Measurements from ENCODE around the gene HPCAL1. TPM values are rescaled to one million over a fixed set of nuclear protein-coding genes. Genes with fewer than 3 reads are reported as not detected.

Gene HPCAL1
- total and polyA plus RNA-seq, 8 donors = 14.0 to 571 (median 85.4) TPM

DNA sequence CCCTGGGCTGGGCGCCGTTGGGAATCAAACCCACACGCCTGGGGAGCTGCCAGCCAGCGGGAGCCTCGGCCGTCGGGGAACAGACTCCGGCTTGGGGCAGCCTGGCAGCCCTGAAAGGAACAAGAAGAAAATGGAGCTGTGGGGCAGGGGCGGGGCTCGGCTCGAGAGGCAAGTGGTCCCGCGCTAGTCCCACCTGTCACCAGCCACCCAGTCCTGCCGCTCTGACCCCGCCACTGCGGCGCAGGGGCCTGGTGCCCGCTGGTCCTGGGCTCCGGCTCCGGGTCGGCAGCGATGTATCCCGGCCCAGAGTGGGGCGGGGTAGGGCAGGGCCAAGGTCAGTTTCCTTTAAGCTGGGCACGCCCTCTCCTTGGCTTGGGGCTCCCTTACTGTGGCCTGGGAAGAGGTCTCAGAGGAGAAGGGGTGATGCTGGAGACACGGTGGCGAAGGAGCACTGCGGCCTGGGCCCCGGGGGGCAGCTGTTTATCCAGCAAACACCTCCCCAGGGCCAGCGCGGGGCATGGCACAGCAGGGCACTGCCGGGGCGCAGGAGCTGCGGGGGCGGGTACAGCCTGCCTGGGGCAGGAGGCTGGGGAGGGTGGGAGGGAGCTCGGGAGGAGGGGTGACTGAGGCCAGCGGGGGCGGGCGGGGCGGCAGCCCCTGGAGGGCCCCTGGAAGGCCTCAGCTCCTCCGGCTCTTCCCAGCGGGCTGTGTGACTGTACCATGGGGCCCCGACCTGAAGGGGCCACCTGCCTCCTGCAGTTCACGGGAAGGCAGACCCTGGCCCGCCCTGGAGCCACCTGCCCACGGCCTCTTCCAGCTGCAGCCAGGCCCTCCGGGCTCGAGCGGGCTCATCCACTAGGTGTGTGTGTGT is 129.8 kb downstream of the HPCAL1 start:
- intact Hi-C loops (cut with DNase I; ENCODE audit: low total_unique reads) = loop anchor here (5.0 kb wide), 2 partner anchors 310 to 360 kb away; partner anchors contain the start of gene RRM2
- 19 to 34% (median 21%) methylated on average over 21 to 49 of the region's 49 CpGs for WGBS, 5 donors
- Histone ChIP-seq H3K36me3 (peaks cover 0 to 9% (median 8%) of the 10 kb centered on the region in 4 donors), H3K27me3 (peaks cover 0 to 14% (median 0%) of the 10 kb centered on the region in 3 donors), H3K4me3 (peak overlapping the region; percentile 4 to 58 (median 34)), H3K27ac (peak overlapping the region in 4 of 5 donors; percentile 3 to 38 (median 31)), H3K4me1 (peaks cover 14 to 36% (median 22%) of the 10 kb centered on the region in 4 donors), H3K9me3 (no peaks in the 10 kb centered on the region)
- DNase-seq = peak; percentile 64 to 81
- TF ChIP-seq POLR2A (IDR thresholded peaks at IDR 0.05) = no peak
- no peak for TF ChIP-seq EP300 (IDR thresholded peaks at IDR 0.05)
- TF ChIP-seq, protein P1, sequence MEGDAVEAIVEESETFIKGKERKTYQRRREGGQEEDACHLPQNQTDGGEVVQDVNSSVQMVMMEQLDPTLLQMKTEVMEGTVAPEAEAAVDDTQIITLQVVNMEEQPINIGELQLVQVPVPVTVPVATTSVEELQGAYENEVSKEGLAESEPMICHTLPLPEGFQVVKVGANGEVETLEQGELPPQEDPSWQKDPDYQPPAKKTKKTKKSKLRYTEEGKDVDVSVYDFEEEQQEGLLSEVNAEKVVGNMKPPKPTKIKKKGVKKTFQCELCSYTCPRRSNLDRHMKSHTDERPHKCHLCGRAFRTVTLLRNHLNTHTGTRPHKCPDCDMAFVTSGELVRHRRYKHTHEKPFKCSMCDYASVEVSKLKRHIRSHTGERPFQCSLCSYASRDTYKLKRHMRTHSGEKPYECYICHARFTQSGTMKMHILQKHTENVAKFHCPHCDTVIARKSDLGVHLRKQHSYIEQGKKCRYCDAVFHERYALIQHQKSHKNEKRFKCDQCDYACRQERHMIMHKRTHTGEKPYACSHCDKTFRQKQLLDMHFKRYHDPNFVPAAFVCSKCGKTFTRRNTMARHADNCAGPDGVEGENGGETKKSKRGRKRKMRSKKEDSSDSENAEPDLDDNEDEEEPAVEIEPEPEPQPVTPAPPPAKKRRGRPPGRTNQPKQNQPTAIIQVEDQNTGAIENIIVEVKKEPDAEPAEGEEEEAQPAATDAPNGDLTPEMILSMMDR (IDR thresholded peaks at IDR 0.05) = no peak
- TF ChIP-seq POLR2AphosphoS5 (IDR thresholded peaks at IDR 0.05) = no peak

DNA sequence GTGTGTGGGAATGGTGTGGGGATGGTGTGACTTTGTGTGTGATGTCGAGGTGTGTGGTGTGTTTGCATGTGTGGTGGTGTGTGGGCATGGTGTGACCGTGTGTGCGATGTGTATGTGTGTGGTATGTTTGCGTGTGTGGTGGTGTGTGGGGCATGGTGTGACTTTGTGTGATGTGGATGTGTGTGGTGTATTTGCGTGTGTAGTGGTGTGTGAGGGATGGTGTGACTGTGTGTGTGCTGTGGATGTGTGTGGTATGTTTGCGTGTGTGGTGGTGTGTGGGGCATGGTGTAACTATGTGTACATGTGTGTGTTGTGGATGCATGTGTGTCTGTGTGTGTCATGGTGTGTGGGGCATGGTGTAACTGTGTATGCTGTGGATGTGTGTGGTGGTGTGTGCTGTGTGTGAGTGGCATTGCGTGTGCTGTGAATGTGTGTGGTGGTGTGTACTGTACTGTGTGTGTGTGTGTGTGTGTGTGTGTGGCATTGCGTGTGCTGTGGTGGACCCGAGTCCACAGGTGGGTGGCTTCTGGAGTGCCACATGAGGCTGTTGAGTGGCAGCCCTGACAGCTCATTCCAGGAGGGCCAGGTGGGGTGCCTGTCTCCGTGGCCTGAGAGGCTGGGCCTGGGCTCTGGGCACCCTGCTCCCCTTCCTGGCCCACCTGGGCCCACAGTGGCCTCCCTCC is 130.7 kb downstream of the HPCAL1 start:
- no peak for TF ChIP-seq EP300 (IDR thresholded peaks at IDR 0.05)
- TF ChIP-seq POLR2A (IDR thresholded peaks at IDR 0.05) = no peak
- TF ChIP-seq POLR2AphosphoS5 (IDR thresholded peaks at IDR 0.05) = no peak
- TF ChIP-seq, protein P1 (IDR thresholded peaks at IDR 0.05) = no peak
- intact Hi-C loops (cut with DNase I; ENCODE audit: low total_unique reads) = loop anchor here (5.0 kb wide), 2 partner anchors 311 to 361 kb away; partner anchors contain the start of gene RRM2

DNA sequence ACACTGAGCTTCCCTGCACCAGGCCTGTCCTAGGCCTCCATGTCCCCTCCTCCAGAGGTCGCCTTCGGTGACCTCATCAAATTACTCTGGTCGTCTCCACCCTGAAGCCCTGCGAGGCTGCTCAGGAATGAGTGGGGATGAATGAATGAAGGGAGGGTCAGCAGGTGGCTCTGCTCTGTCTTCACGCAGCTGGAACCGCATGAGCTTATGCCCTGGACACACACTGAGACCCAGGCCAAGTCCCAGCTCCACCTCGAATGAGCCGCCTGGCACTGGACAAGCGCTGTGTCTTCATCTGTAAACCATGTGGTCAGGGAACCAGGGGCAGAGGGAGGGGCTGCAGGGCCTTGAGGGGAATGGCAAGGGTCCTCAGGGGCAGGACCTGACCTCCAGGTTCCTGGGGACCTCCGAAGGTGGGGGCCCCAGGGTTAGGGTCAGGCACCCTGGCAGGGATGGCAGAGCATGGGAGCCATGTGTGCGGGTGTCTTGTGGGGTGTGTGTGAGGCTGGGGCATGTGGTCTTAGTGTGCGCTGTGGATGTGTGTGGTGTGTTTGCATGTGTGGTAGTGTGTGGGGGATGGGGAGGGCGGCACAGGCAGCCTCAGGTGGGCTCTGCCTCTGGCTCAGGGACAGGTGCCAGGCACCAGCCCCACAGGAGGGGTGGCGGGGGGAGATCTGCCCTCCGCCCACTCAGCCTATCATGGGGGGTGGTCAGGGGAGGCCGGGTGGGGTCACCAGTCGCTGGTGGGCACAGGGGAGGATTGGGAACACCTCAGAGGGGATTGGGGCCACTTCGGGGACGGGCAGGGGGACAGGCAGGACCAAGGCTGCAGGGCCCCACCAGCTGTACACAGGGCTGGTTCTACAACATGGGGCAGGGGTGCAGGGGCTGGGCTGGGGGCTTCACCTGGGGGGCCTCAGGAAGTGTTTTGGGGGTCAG is 131.5 kb downstream of the HPCAL1 start:
- no peak overlapping the region for H3K4me3 ChIP-seq
- 70 to 83% (median 72%) methylated on average over 14 to 19 of the region's 19 CpGs for WGBS, 5 donors
- H3K36me3 ChIP-seq = peaks cover 0 to 5% (median 1%) of the 10 kb centered on the region in 4 donors
- TF ChIP-seq, protein P1 (IDR thresholded peaks at IDR 0.05) = no peak
- no peak for TF ChIP-seq POLR2A (IDR thresholded peaks at IDR 0.05)
- TF ChIP-seq EP300 (IDR thresholded peaks at IDR 0.05) = no peak
- TF ChIP-seq POLR2AphosphoS5 (IDR thresholded peaks at IDR 0.05) = no peak
- H3K27ac ChIP-seq = no peak overlapping the region
- peaks cover 0 to 14% (median 0%) of the 10 kb centered on the region in 3 donors for H3K27me3 ChIP-seq
- intact Hi-C loops (cut with DNase I; ENCODE audit: low total_unique reads) = loop anchor here (5.0 kb wide), 2 partner anchors 312 to 362 kb away; partner anchors contain the start of gene RRM2
- DNase-seq = peak in 1 of 2 donors; percentile 42
- peaks cover 14 to 31% (median 23%) of the 10 kb centered on the region in 4 donors for H3K4me1 ChIP-seq
- H3K9me3 ChIP-seq = no peaks in the 10 kb centered on the region

More for the DNA sequence above, 130.7 kb downstream of the HPCAL1 start:
- Histone ChIP-seq H3K9me3 (no peaks in the 10 kb centered on the region), H3K36me3 (peaks cover 0 to 2% (median under 1%) of the 10 kb centered on the region in 4 donors), H3K27ac (no peak overlapping the region), H3K4me3 (no peak overlapping the region), H3K4me1 (peaks cover 14 to 34% (median 22%) of the 10 kb centered on the region in 4 donors), H3K27me3 (peaks cover 0 to 14% (median 0%) of the 10 kb centered on the region in 3 donors)
- DNase-seq = no peak
- 91 to 95% (median 92%) methylated on average over 9 to 10 of the region's 10 CpGs for WGBS, 5 donors
